ENCODE data around the gene UCK1.

The UCK1 gene

DNA sequence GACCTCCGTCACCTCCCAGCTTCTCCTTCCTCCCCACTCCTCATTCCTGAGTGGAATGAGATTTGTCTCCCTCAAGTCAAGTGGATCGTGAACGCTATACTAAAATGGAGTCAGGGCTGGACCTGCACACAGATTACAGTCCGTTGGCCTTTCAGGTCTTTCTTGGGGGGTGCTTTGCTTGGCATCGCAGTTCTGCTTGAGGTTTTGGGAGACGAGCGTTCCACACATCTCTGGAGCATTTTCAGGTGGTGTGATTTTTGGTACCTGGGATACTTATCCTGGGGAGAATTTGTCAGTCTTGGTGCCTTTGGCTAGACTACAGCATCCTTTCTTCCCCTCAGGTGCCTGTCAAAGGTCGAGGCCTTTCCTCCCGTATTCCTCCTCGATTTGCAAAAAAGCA, 52.2 kb downstream of the UCK1 start:
- FAIRE-seq (no peak), DNase-seq (ENCODE audit: insufficient read length, low spot score) (no peak)

DNA sequence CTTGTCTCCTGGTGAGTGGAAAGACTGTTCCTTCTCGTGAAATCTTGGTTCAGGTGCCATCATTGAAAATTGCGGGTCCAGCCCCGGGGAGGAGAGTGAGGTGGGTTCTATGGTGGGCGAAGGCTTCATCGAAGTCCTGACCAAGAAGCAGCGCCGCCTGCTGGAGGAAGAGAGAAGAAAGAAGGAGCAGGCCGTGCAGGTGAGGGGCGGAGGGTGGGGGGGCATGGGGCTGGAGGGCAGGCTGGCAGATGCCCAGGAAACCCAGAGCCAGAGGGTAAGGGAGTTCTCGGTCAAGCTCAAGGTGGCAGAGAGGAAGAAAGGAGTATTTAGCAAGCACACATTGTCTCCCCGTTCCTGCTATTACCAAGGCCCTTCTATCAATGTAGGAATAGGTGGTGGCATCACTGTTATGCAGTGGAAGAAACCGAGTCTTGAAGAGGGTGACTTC, 52.6 kb downstream of the UCK1 start:
- FAIRE-seq (no peak), DNase-seq (ENCODE audit: insufficient read length, low spot score) (peak; percentile 23)

DNA sequence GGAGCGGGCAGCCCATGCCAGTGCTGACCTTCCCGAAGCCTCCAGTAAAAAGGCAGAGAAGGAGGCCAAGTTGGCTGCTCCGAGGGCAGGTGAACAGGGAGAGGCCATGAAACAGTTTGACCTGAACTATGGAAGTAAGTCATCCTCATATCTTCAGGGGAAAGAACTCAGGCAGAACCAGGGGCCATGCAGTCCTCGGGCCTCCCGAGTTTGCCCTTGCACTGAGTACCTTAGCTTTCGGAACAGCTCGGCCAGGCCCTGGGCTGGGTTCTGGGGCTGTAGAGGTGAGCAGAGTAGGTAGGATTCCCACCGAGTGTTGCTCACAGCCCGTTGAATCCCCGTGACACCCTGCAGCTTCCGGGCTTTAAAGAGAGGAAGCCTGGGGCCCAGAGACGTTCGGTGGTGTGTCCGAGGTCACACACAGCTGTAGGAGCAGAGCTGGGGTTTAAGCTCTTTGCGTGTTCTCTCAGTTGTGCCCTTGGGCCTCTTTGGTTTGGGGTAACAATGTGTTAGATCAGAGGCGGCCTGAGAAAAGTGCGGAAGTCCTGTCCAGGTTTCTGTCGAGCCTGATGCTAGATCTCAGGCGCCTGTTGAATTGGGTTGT, 53.1 kb downstream of the UCK1 start:
- no peak for FAIRE-seq
- DNase-seq (ENCODE audit: insufficient read length, low spot score) = no peak

DNA sequence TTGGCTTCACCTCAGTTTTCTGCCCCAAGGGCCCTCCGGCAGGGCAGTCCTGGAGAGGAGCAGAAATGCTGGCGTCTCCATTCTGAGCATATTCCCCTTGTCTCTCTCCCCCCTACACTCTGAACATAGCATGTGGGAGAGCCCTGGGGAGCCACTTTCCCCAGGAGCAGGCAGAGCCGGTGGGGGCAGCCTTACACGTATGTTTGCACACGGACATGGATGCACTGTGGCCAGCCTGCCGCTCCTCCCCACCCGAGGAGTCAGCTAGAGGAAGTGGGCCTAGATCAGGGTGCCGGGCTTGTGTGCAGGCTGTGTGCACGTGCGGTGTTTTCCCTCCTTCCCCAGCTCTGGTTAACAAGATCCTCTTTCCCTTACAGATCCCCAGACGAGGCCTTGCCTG, 53.7 kb downstream of the UCK1 start:
- DNase-seq (ENCODE audit: insufficient read length, low spot score) (no peak), FAIRE-seq (no peak)

DNA sequence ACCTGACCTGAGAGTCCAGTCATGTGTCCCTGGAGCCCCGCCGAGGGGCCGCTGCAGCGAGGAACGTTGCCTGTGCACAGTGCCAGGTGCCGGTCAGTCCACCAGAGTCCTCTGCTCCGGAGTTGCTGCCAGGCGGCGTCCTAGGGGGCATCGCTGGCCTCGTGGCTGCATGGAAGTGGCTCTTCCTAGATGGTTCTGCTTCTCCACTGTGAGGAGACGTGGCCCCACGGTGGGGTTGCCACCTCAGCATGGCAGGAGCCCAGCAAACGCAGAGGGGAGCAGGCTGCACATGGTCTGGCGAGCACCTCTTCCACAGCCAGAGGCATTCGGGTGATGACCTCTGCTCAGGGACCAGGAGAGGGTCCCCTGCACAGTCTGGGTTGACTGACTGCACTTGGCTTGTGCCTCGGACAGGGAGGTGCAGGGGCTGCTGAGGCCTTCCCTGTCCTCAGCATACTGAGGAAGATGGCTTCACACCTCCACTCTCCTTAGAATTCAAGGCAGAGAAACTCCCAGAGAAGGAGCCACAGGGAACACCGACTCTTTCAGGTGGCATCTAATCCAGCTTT, 54.2 kb downstream of the UCK1 start:
- no peak for FAIRE-seq
- no peak for DNase-seq (ENCODE audit: insufficient read length, low spot score)

DNA sequence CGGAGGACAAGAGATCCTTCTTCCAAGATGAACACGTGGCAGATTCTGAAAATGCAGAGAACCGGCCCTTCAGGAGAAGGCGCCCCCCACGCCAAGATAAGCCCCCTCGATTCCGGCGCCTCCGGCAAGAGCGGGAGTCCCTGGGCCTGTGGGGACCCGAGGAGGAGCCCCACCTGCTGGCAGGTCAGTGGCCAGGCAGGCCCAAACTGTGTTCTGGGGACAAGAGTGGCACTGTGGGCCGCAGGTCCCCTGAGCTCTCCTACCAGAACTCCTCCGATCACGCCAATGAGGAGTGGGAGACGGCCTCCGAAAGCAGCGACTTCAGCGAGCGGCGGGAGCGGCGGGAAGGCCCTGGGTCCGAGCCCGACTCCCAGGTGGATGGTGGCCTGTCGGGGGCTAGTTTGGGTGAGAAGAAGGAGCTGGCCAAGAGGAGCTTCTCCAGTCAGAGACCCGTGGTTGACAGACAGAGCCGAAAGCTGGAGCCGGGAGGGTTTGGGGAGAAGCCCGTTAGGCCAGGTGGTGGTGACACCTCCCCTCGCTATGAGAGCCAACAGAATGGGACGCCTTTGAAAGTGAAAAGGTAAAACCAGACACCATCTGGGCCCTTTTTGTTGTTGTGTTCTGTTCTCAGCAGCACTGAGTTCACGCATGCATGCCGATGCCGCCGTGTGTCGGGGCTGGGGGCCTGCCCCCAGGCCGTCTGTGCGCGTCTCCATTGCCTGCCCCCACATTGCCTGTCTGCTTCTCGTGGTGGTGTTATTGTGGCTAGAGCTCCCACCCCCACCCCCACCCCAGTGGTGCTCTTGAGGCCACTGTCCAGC, 54.9 kb downstream of the UCK1 start:
- FAIRE-seq (no peak), DNase-seq (ENCODE audit: insufficient read length, low spot score) (no peak)

DNA sequence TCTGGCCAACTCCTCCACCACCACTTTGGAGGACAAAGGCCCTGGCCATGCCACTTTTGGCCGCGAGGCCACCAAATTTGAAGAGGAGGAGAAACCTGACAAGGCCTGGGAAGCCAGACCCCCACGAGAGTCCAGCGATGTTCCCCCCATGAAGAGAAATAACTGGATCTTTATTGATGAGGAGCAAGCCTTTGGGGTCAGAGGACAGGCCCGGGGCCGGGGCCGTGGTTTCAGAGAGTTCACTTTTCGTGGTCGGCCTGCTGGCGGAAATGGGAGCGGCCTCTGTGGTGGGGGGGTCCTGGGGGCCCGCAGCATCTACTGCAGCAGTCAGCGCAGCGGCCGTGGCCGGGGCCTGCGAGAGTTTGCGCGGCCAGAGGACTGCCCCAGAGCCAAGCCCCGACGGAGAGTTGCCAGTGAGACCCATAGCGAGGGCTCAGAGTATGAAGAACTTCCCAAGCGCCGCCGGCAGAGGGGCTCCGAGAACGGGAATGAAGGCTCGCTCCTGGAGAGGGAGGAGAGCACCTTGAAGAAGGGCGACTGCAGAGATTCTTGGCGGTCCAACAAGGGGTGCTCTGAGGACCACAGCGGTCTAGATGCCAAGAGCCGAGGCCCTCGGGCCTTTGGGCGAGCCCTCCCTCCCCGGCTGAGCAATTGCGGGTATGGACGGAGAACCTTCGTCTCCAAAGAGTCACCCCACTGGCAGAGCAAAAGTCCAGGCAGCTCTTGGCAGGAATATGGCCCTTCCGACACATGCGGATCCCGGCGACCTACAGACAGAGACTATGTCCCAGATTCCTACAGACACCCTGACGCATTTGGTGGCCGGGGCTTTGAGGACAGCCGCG, 55.7 kb downstream of the UCK1 start:
- FAIRE-seq (no peak), DNase-seq (ENCODE audit: insufficient read length, low spot score) (no peak)

DNA sequence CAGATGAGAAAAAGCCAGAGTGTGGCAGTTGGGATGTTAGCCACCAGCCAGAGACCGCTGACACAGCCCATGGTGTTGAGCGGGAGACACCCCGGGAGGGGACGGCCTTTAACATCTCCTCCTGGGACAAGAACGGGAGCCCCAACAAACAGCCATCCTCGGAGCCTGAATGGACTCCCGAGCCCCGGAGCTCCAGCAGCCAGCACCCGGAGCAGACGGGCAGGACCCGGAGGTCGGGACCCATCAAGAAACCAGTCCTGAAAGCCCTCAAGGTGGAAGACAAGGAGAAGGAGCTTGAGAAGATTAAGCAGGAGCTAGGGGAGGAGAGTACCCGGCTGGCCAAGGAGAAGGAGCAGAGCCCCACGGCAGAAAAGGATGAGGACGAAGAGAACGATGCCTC, 56.4 kb downstream of the UCK1 start:
- FAIRE-seq (no peak), DNase-seq (ENCODE audit: insufficient read length, low spot score) (no peak)

DNA sequence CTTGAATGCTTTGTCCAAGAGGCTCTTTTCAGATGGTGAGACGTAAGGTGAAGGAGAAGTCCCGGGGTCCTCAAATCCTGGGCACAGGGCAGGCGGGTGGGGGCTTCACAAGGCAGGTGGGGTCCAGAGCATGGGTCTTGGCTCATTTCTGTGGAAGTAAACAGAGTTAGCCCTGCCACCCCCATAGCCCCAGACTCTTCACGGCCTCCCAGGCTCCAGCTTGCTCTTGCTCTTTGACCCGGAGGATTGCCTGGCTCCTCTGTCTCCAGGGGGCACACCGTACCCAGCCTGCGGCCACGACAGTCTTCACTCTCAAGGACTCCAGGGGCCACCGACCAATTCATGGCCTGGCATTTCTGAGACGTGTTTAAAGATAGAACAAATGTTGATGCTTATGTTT, 57.2 kb downstream of the UCK1 start:
- DNase-seq (ENCODE audit: insufficient read length, low spot score) (no peak), FAIRE-seq (no peak)

Measured in HTR-8/SVneo (cell line).